NCI-H2196 treated with DMSO at 0.1 percent for 48 hours (cell line): ENCODE measurements around the gene MPDZ.

Experiments
- DNase-seq: peaks from one replicate; lab custom pipeline; 2025; ENCODE audit not compliant: unreplicated experiment; lab: John Stamatoyannopoulos, UW

The MPDZ gene

DNA sequence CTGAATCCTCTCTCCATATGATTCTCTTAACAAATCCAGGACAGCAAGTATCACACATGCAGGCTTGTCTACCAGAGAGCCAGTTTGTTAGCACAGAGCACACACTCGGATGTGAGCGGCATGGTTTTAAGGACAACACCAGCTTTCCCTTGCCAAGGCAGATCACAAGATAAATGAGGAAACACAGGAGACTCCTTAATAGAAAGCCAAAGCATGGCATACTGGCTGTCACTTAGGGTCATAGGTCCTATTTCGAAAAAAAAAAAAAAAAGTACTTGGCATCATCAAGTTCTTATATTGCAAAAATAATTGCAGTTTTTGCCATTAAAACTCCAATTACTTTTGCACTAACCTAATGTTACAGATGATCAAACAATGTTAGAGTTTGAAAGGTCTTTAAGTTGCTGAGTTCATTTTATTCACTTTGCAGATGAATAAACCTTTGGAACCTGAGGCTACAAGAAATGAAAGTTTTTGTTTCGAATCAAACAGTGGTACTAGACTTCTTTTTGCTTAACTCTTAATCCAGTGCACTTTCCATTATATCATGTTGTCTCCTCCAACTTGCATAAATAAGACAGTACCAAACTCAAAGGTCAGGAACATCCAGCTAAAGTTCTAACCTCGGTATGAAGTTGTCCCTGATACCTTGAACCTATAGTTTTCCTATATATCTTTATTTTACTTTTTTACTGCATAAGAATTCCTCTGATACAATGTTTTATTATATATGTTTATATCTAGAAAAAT, 138.5 kb downstream of the MPDZ start:
- no peak for DNase-seq

DNA sequence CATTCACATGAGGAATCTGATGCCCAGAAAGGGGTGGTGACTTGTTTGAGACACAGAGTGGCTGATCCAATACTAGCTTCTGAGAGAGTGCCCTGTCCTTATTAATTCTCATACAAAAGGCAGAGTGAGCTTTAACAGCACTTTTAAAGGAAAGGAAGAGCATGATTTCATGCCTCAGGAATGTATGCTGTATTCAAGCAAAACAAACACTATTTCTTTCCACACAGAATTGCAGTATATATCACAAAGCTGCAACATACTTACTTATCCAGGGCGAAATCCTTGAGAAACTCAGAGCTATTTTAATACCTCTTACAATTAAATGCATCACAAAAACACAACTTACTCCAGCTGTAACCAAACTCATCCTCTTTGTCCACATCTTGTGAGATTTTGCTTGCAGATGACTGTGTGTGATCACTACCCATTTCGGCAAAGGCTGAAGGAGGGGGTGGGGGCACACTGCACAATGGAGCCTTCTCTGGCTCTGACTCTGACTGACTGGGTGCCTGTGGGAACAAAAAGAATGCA, 139.8 kb downstream of the MPDZ start:
- peak; percentile 32 for DNase-seq

DNA sequence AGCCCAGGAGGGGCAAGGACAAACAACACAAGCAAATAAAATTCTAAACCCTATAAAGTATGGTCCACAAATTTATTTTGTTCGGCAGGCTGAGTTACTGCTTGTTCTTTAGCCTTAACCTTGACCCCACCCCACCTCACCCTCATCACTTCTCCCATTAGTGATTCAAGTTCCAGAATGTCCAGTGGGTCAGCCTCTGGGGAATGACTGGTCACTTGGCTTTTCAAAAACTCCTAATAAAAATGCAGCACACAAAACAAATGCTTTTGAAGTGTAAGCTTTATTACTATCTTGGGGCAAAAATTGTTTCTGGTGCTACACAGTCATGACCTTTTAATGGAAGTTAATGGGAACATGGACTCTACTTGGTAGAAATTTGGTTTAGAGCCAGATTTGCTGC, 142.1 kb downstream of the MPDZ start:
- DNase-seq = no peak

DNA sequence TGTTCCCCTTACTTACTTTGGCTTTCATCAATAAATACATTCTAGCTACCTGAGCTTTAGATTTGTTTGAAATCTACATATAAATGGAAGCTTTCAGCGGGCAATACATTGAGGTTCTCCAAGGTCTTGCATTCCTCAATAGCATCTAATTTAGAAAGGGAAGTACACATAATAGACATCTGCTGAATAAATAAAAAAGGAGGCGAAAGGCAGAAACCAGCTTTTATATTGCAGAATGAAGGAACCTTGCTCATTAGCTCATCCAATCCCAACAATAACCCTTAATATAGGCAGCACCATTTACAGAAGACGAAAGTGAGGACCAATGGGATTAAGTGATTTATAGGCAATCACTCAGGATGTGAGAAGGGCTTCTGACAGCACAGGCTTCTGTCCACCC, 147.5 kb downstream of the MPDZ start:
- DNase-seq = no peak

DNA sequence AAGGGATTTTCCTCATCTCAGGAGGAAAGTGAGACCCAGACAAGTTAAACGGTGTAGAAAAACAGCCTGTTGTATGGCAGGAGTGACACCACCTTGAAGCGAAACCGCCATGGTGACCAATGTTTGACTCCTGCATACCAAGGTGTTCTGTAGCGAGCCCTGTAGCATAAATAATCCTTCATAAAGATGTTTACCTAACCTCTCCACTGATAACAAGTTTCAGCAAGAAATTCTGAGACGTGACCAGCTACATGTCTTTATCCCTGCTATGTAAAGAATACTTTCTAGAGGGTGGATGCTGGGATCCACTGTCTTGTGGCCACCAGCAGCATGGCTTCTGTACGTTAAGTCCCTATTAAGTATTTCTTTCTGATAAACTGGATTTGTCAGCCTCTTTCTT, 148.1 kb downstream of the MPDZ start:
- no peak for DNase-seq

DNA sequence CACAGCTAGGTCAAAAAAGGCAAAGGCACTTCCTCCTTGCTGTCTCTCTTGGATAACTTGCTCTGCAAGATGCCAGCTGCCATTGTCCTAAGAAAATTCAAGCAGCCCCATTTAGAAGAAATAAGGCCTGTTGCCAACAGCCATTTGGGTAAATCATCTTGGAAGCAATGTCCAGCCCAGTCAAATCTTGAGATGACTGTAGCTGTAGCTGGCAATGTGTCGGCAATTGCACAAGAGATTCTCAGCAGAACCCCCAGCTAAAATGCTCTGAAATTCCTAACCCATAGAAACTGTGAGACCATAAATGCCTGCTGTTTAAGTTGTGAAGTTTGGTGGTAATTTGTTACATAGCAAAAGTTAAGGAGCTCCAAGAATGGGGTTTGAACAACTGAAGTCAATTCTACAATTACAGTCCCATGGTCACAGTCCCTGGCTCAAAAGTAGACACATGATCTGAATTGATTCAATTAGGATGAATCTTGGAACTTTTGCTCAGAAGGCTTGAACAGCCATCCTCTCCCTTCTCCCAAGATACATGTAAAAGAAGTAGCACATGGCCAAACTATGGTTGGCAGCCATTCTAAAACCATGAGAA, 151.1 kb downstream of the MPDZ start:
- DNase-seq = no peak

DNA sequence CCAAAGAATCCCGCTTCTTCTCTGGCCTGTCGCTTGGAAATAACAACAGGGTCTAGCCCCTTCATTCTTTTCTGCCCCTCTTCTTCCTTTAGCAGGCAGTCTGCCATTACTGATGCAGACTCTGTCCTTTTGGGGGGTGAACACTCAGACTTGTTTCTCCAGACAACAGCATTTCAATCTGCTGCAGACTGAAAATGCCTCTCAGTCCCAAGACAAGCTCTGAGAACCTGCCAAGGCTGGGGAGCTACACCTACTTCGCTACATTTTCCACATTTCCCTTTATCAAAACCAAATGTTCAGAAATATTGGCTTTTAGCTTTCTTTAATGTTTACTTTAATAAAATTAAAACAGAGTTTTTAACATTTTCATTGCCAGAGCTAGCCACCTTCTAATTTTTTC, 152.4 kb downstream of the MPDZ start:
- DNase-seq = no peak

DNA sequence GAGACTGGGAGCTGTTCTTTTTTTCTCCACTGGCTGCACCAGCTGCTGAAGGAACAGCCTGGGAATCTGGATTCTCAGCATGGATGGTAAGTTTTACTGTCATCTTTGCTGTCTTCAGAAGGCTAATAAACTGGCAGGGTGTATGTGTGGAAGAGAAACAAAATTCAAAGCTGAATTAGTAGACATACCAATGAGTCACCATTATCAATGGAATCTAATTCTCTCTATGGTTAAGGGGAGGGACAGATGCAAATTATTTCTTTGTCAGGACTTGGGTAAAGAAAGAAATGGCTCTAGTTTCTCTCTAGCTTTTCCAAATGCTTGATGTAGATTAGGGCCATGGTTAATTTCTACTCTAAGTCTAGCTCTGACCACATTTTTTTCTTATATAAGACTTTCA, 154.2 kb downstream of the MPDZ start:
- no peak for DNase-seq

DNA sequence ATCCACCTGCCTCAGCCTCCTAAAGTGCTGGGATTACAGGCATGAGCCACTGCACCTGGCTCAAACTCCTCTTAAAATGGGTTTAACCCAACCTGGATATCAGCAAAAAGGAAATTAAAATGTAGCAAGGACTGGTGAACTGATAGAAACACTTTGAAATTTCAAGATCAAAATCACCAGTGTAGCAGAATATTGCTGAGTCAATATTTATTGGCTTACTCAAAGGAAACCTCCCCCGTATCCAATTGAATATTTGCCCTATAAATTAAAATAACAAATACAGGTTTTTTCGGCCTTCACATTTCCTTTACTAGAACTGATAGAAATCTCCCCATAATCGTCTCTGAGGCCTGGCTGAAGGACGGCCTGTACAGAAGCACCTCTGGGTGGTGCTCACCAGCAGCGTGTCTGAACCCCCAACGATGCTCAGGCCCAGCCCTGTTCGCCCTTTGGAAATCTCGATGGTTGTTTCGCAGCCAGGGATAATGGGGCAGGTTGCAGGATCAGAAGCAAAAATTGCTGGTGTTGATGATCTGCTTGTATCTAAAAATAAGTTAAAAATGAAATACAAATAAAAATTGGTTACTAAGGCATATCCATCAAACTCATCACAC, 156.6 kb downstream of the MPDZ start:
- no peak for DNase-seq

DNA sequence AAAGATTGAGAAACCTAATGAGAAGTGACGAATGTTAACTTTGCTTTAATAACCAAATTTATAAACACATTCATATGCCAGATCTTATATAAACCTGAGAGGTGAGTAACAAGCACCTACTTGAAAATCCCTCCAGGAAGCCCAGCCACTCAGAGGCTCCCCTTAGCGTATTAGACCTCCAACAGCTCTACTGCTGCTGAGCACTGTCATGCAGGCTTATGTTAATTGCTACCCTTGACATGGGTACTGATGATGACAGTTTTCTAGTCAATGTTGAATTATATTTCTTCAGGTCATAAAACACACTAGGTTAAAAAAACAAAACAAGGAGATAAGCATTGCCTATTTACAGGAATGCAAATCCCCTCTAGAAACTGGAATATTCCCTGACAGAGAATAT, 161.2 kb downstream of the MPDZ start:
- DNase-seq = no peak

DNA sequence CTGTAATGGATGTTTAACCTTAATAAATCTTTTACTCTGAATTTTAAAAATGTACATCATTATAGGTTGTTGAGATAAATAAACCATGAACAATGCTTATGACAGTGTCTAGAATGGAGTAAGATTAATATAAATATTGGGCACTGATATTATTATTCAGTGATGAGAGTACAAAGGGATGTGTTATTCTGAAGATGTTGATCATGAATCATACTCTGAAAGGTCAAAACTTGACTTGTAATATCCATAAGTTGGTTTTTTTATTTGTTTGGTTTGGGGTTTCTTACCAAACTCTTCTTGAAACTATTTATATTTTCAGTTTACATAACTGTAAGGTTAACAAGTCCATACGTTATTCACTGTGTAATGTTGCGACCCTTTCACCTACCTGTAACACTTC, 163.2 kb downstream of the MPDZ start:
- no peak for DNase-seq

DNA sequence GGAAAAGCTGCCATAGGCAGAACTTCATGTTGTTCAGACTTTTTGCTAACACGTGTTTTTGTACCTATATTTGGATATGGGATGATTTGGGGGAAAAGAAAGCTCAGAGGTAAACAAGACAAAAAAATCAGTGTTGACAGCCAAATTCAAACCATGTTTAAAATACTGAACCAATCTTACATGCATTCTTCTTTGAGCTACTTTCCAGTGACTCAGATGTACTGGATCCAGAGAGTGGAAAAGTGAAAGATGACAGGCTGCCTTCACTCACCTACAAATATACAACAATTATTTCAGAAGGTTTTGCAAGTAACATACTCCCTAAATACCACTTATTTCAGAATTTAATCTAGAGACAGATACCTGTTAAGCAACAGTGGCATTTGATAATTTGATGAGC, 165.7 kb downstream of the MPDZ start:
- DNase-seq = no peak

DNA sequence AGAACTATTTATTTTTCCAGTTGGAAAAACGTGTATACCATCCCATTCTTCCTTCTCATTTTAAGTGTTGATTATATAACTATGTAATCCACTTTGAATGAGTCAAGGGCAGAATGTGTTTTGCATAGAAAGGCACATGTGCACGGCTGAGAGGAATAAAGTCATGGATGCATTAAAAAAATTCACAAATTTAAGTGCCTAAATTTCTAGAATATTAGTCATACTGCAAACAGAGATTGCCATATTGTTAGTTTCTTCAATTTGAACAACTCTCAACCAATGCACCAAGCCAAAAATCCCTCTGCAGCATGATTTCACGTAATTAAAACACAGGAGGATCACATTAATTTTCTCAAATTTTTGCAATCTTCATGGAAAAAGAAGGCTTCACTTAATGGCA, 166.3 kb downstream of the MPDZ start:
- DNase-seq = no peak

DNA sequence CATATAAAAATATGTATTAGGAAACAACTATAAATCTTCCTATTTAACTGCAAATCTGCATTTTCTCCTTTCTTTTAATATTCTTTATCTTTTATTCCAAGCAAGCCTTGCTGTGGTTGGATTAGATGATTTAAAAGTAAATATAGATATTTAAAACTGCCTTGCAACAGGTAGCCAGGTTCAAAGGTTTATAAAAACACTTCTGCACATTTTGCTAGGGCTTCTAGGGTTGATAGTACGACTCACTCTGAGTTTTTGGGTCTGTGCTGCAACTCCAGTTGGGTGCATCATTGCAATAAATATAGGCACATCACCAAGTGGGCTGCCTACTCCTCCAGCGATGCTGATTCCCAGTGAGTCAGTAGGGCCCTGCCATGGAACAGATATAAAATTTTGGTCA, 167.7 kb downstream of the MPDZ start:
- DNase-seq = no peak

DNA sequence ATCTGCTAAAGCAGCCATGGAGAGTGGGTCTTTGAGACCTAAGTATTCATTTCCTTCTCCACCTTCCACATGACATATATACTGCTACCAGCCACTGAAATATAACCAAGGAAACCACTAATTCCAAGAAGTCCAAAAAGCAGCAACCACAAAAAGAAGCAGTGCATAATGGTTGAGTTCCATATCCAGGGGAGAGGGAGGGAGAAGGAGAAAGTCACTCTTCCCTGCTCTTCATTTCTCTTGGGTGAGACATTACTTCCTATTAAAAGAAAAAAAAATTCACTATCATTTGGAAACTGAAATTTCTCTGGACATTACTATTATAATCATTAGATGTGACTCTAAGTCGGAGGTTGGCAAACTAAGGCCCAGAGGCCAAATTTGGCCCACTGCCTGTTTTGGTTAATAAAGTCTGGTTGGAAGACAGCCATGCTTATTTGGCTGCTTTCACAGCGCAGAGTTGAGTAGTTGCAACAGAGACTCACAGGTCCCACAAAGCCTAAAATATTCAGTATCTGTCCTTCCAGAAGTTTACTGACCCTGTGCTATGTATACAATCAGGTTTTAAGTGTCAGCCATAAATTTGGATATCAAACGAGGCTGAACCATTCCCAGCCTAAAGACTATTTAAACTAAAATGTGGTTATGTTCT, 168.6 kb downstream of the MPDZ start:
- DNase-seq = peak; percentile 60

DNA sequence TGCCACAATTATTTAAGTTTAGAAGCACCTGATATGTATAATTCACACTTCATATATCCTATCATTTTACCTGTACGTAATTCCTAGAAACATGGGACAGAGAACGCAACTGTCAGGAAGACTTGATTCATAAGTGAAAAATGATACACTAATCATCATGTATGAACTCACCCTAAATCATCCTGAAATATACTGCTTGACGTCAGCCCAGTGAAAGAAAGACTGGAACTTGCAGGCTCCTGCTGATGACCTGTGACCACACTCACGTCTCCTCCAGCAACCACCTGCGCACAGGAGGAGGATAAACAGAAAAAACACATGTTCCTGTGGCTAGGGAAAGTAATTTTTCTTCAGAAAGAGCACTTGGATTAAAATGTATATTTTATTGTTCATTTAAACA, 169.7 kb downstream of the MPDZ start:
- no peak for DNase-seq

DNA sequence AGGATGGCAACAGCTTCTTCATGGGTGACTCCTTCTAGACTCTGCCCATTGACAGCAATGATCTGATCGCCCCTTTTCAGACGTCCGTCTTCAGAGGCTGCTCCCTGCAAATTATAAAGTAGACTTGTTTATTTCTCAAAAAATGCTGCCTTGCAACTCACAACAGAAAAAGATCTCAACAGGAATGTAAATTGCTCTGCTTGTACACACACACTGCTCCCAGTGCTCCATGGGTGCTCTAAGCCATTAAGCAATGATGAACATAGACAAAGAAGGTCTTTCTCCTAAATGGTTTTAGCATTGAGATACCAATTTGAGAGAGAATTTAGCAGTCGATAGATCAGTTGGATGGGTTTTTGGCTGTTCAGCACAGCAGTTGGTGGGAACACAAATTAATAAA, 172.5 kb downstream of the MPDZ start:
- DNase-seq = no peak

DNA sequence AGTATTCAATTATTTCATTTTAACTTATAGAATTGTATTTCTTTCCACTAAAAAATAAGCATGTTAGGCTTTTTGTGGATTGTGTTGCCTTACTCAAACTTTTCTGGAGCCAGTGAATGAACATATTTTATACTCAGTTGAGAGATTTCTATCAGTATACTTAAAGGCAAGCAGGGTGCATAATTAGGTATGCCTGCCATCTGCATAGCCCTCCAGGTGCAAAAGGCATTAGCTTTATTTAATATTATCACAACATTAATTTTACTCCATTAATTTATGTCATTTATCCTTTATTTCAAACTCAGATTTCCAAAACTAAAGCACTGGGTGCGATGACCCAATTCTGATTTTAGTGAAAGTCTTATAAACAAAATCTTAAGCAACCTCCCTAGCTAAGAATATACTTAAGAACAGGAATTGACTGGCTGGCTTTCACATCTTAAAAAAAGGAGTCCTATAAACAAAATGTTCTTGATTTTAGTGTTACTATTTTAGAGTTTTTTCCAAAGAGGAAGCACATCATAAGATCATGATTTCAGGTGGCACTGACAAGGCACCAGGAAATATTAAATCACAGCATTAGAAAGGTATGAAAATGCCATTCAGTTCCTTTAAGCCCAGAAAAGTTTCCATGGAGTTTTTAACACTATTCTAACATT, 178.4 kb downstream of the MPDZ start:
- no peak for DNase-seq

DNA sequence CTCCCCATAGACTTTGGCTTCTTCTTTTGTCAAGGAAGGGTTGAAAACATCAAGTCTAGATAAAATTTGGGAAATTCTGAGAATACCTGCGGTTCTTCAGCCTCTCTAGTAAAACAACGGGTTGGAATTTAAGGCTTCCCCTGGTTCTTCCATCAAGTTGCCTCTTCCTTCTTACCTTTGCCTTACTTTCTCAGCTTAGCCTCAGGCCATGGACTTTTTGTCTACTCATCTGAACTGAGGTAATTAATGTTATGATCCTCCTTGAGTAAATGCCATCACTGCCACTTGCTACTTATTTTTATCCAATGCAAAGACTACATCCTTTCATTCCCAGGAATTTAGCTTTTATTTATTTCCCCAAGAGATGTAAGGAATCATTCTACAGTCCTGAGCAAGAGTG, 184.4 kb downstream of the MPDZ start:
- DNase-seq = no peak

DNA sequence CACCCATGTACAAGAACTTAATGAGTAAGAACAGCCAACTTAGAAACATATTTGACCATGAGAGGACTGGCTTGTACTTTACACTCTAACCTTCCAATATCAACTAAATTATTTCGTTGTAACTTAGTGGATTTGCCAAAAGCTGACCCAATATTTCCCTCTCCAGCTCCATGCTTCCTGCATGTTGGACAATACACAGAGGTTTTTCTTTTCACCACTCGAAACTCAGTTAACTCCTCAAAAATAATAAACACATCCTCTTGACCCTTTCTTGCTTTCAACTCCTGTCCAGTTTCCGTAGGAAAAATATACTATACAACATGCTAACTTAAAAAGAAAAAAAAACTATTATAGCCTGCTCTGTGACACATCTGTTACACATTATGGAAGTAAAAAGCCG, 188.9 kb downstream of the MPDZ start:
- no peak for DNase-seq

DNA sequence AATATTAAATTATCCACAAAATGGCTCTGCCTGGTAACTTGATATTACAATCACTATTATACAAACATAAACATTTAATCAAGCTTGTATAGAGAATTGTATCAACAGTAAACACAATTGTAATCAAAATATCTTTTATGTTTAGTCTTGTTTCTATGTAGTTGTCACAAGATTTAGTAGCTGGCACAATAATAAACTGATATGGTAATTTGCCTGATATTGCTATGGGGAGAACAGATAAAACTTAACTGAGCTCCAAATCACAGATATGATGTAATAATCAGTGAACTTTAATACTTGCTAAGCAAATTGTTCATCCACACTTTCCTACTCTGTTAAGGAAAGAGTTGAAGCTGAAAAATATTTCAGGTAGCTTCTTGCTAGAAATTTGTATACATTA, 189.8 kb downstream of the MPDZ start:
- no peak for DNase-seq
